Measurements from ENCODE around the gene CNEP1R1.

Gene CNEP1R1

GRCh38 chr16:50036426-50036825 is 11.4 kb downstream of the CNEP1R1 start:
- no peak for DNase-seq (ENCODE audit: insufficient read length, low spot score)
- TF ChIP-seq SPI1 (IDR thresholded peaks at IDR 0.05; ENCODE audit: low read depth, low read length) = no peak
- no peak for TF ChIP-seq POU2F2 (IDR thresholded peaks at IDR 0.05; ENCODE audit: low read depth, low read length)
- TF ChIP-seq TAF1 (IDR thresholded peaks at IDR 0.05; ENCODE audit: low read depth, low read length) = no peak
- no peak for TF ChIP-seq POLR2A (IDR thresholded peaks at IDR 0.05; ENCODE audit: low read depth, low read length)
- TF ChIP-seq POLR2AphosphoS5 (IDR thresholded peaks at IDR 0.05; ENCODE audit: low read depth, low read length) = no peak
- TF ChIP-seq PAX5 (IDR thresholded peaks at IDR 0.05; ENCODE audit: insufficient read depth, low read length, severe bottlenecking) = no peak
- FAIRE-seq = no peak

GRCh38 chr16:50037662-50038220 is 12.7 kb downstream of the CNEP1R1 start:
- TF ChIP-seq SPI1 (IDR thresholded peaks at IDR 0.05; ENCODE audit: low read depth, low read length) (no peak), POLR2A (IDR thresholded peaks at IDR 0.05; ENCODE audit: low read depth, low read length) (no peak), TAF1 (IDR thresholded peaks at IDR 0.05; ENCODE audit: low read depth, low read length) (no peak), PAX5 (IDR thresholded peaks at IDR 0.05; ENCODE audit: insufficient read depth, low read length, severe bottlenecking) (no peak)
- FAIRE-seq (no peak), DNase-seq (ENCODE audit: insufficient read length, low spot score) (no peak)

- DNase-seq (ENCODE audit: insufficient read length, low spot score) (no peak), FAIRE-seq (no peak)
- TF ChIP-seq TAF1 (IDR thresholded peaks at IDR 0.05; ENCODE audit: low read depth, low read length) (no peak), PAX5 (IDR thresholded peaks at IDR 0.05; ENCODE audit: insufficient read depth, low read length, severe bottlenecking) (no peak), POLR2A (IDR thresholded peaks at IDR 0.05; ENCODE audit: low read depth, low read length) (no peak), POU2F2 (IDR thresholded peaks at IDR 0.05; ENCODE audit: low read depth, low read length) (no peak), POLR2AphosphoS5 (IDR thresholded peaks at IDR 0.05; ENCODE audit: low read depth, low read length) (no peak), SPI1 (IDR thresholded peaks at IDR 0.05; ENCODE audit: low read depth, low read length) (no peak)
Observed at GRCh38 chr16:50038286-50038685, 13.3 kb downstream of the CNEP1R1 start.

- TF ChIP-seq SPI1 (IDR thresholded peaks at IDR 0.05; ENCODE audit: low read depth, low read length) (0 out of 2 replicates have a peak, but pooled peaks have one; percentile 35), TAF1 (IDR thresholded peaks at IDR 0.05; ENCODE audit: low read depth, low read length) (no peak)
- DNase-seq (ENCODE audit: insufficient read length, low spot score) (no peak), FAIRE-seq (no peak)
Observed at GRCh38 chr16:50038756-50039529, 13.9 kb downstream of the CNEP1R1 start.

GRCh38 chr16:50040018-50040417 is 15.0 kb downstream of the CNEP1R1 start:
- TF ChIP-seq PAX5 (IDR thresholded peaks at IDR 0.05; ENCODE audit: insufficient read depth, low read length, severe bottlenecking) = no peak
- TF ChIP-seq POLR2A (IDR thresholded peaks at IDR 0.05; ENCODE audit: low read depth, low read length) = no peak
- no peak for TF ChIP-seq POLR2AphosphoS5 (IDR thresholded peaks at IDR 0.05; ENCODE audit: low read depth, low read length)
- TF ChIP-seq SPI1 (IDR thresholded peaks at IDR 0.05; ENCODE audit: low read depth, low read length) = no peak
- no peak for TF ChIP-seq TAF1 (IDR thresholded peaks at IDR 0.05; ENCODE audit: low read depth, low read length)
- no peak for TF ChIP-seq POU2F2 (IDR thresholded peaks at IDR 0.05; ENCODE audit: low read depth, low read length)
- FAIRE-seq = no peak
- no peak for DNase-seq (ENCODE audit: insufficient read length, low spot score)

GRCh38 chr16:50040710-50041109 is 15.7 kb downstream of the CNEP1R1 start:
- FAIRE-seq = no peak
- TF ChIP-seq POLR2AphosphoS5 (IDR thresholded peaks at IDR 0.05; ENCODE audit: low read depth, low read length) (no peak), TAF1 (IDR thresholded peaks at IDR 0.05; ENCODE audit: low read depth, low read length) (no peak), POU2F2 (IDR thresholded peaks at IDR 0.05; ENCODE audit: low read depth, low read length) (no peak), POLR2A (IDR thresholded peaks at IDR 0.05; ENCODE audit: low read depth, low read length) (no peak), SPI1 (IDR thresholded peaks at IDR 0.05; ENCODE audit: low read depth, low read length) (no peak), PAX5 (IDR thresholded peaks at IDR 0.05; ENCODE audit: insufficient read depth, low read length, severe bottlenecking) (no peak)
- DNase-seq (ENCODE audit: insufficient read length, low spot score) = no peak

- no peak for TF ChIP-seq POLR2A (IDR thresholded peaks at IDR 0.05; ENCODE audit: low read depth, low read length)
- no peak for TF ChIP-seq SPI1 (IDR thresholded peaks at IDR 0.05; ENCODE audit: low read depth, low read length)
- TF ChIP-seq PAX5 (IDR thresholded peaks at IDR 0.05; ENCODE audit: insufficient read depth, low read length, severe bottlenecking) = no peak
- no peak for TF ChIP-seq POU2F2 (IDR thresholded peaks at IDR 0.05; ENCODE audit: low read depth, low read length)
- no peak for DNase-seq (ENCODE audit: insufficient read length, low spot score)
- FAIRE-seq = no peak
Observed at GRCh38 chr16:50043358-50043757, 18.3 kb downstream of the CNEP1R1 start.

GRCh38 chr16:50045412-50045811 is 20.4 kb downstream of the CNEP1R1 start:
- TF ChIP-seq POLR2A (IDR thresholded peaks at IDR 0.05; ENCODE audit: low read depth, low read length) (no peak), PAX5 (IDR thresholded peaks at IDR 0.05; ENCODE audit: insufficient read depth, low read length, severe bottlenecking) (no peak), POU2F2 (IDR thresholded peaks at IDR 0.05; ENCODE audit: low read depth, low read length) (no peak), TAF1 (IDR thresholded peaks at IDR 0.05; ENCODE audit: low read depth, low read length) (no peak), SPI1 (IDR thresholded peaks at IDR 0.05; ENCODE audit: low read depth, low read length) (no peak)

GRCh38 chr16:50046853-50047252 is 21.8 kb downstream of the CNEP1R1 start:
- DNase-seq (ENCODE audit: insufficient read length, low spot score) (no peak), FAIRE-seq (no peak)
- no peak for TF ChIP-seq TAF1 (IDR thresholded peaks at IDR 0.05; ENCODE audit: low read depth, low read length)
- no peak for TF ChIP-seq PAX5 (IDR thresholded peaks at IDR 0.05; ENCODE audit: insufficient read depth, low read length, severe bottlenecking)
- TF ChIP-seq POLR2AphosphoS5 (IDR thresholded peaks at IDR 0.05; ENCODE audit: low read depth, low read length) = no peak
- TF ChIP-seq POU2F2 (IDR thresholded peaks at IDR 0.05; ENCODE audit: low read depth, low read length) = no peak
- no peak for TF ChIP-seq POLR2A (IDR thresholded peaks at IDR 0.05; ENCODE audit: low read depth, low read length)
- TF ChIP-seq SPI1 (IDR thresholded peaks at IDR 0.05; ENCODE audit: low read depth, low read length) = no peak

More at GRCh38 chr16:50045412-50045811, 20.4 kb downstream of the CNEP1R1 start:
- DNase-seq (ENCODE audit: insufficient read length, low spot score) (no peak), FAIRE-seq (no peak)

GRCh38 chr16:50047864-50048263 is 22.8 kb downstream of the CNEP1R1 start:
- no peak for DNase-seq (ENCODE audit: insufficient read length, low spot score)
- TF ChIP-seq SPI1 (IDR thresholded peaks at IDR 0.05; ENCODE audit: low read depth, low read length) (no peak), PAX5 (IDR thresholded peaks at IDR 0.05; ENCODE audit: insufficient read depth, low read length, severe bottlenecking) (no peak), POLR2AphosphoS5 (IDR thresholded peaks at IDR 0.05; ENCODE audit: low read depth, low read length) (no peak), POLR2A (IDR thresholded peaks at IDR 0.05; ENCODE audit: low read depth, low read length) (no peak), POU2F2 (IDR thresholded peaks at IDR 0.05; ENCODE audit: low read depth, low read length) (no peak), TAF1 (IDR thresholded peaks at IDR 0.05; ENCODE audit: low read depth, low read length) (no peak)
- FAIRE-seq = no peak
